GM19324 (cell line): ENCODE data around the gene ZWILCH.
"Not testable (repeated sequence)": the region's sequence is repeated elsewhere in the genome, so short reads cannot be mapped to it uniquely, and the experiment has no call there.

Experiments
- ATAC-seq: cut with Tn5 transposase; IDR thresholded peaks from one replicate; pipeline ENCODE4 v1.9.1; 2021; ENCODE audit warnings: mild to moderate bottlenecking, moderate library complexity; ENCODE audit not compliant: unreplicated experiment, low FRiP score

The ZWILCH gene

GRCh38 chr15:66486887-66487286 lies 18.2 kb upstream of the ZWILCH start:
- ATAC-seq, result no peak

- ATAC-seq, result no peak
Measured at GRCh38 chr15:66488525-66488924, 16.6 kb upstream of the ZWILCH start.

GRCh38 chr15:66489179-66489791 lies 15.8 kb upstream of the ZWILCH start:
- no peak for ATAC-seq

GRCh38 chr15:66491846-66492245 lies 13.3 kb upstream of the ZWILCH start:
- ATAC-seq, result no peak

GRCh38 chr15:66494262-66494661 lies 10.9 kb upstream of the ZWILCH start:
- ATAC-seq, result no peak

- no peak for ATAC-seq
Measured at GRCh38 chr15:66496951-66497501, 8.1 kb upstream of the ZWILCH start.

- peak; percentile 91 for ATAC-seq
Measured at GRCh38 chr15:66497502-66498455, 7.3 kb upstream of the ZWILCH start, which contains the start of gene SNAPC5. Gene SNAPC5 (minus strand): TSS chr15:66497762. CDS start chr15:66497731, 31 bp downstream.

GRCh38 chr15:66498501-66499386 lies 6.4 kb upstream of the ZWILCH start:
- ATAC-seq, result no peak

GRCh38 chr15:66500346-66500745 lies 4.8 kb upstream of the ZWILCH start:
- not testable (repeated sequence) for ATAC-seq

GRCh38 chr15:66502491-66502890 lies 2.6 kb upstream of the ZWILCH start:
- no peak for ATAC-seq

GRCh38 chr15:66503041-66503648 lies 2.0 kb upstream of the ZWILCH start:
- not testable (repeated sequence) for ATAC-seq

- ATAC-seq, result no peak
Measured at GRCh38 chr15:66503780-66504562, 1.2 kb upstream of the ZWILCH start.

- ATAC-seq, result no peak
Measured at GRCh38 chr15:66505430-66505811, 295 bp downstream of the ZWILCH start.

- ATAC-seq, result no peak
Measured at GRCh38 chr15:66505818-66506217, 692 bp downstream of the ZWILCH start.

- ATAC-seq, result no peak
Measured at GRCh38 chr15:66508293-66508883, 3.3 kb downstream of the ZWILCH start.

- ATAC-seq, result no peak
Measured at GRCh38 chr15:66514586-66514985, 9.5 kb downstream of the ZWILCH start.

GRCh38 chr15:66515901-66516322 lies 10.8 kb downstream of the ZWILCH start:
- ATAC-seq, result no peak

GRCh38 chr15:66523926-66524325 lies 18.8 kb downstream of the ZWILCH start:
- no peak for ATAC-seq

- ATAC-seq, result no peak
Measured at GRCh38 chr15:66524838-66525237, 19.7 kb downstream of the ZWILCH start.
